Thoracic aorta (tissue), 2 donors: ENCODE data around the gene WFDC10B. TPM values are rescaled to one million over a fixed set of nuclear protein-coding genes. Genes with fewer than 3 reads are reported as not detected.

Experiments used
- ATAC-seq: fragments of 150-250 bp; one replicate; pipeline ENCODE4 v1.8.0; 2017; ENCODE audit warnings: low read depth; ENCODE audit not compliant: insufficient number of reproducible peaks, low FRiP score
- DNase-seq: peaks from one replicate; pipeline ENCODE4 v3.0.0-alpha.2; 2020; ENCODE audit warnings: low spot score
- H3K27ac ChIP-seq, 2 donors: fragments of 200-600 bp; sonication (generic); 1 replicate in 1 of 2; 2 replicates in 1 of 2; pipeline ENCODE4 v1.5.1; 2016; ENCODE audit warnings: mild to moderate bottlenecking in 2 of 2, moderate library complexity in 2 of 2
- H3K27me3 ChIP-seq: fragments of 200-600 bp; sonication (generic); replicated peaks from 2 replicates; pipeline ENCODE4 v1.6.0; 2016; ENCODE audit warnings: mild to moderate bottlenecking; ENCODE audit not compliant: insufficient read depth
- H3K36me3 ChIP-seq: fragments of 200-600 bp; sonication (generic); one replicate; pipeline ENCODE4 v1.5.1; 2016
- H3K4me1 ChIP-seq, 2 donors: fragments of 200-600 bp; sonication (generic); 1 replicate in 1 of 2; 2 replicates in 1 of 2; pipeline versions ENCODE4 v1.5.1 to v1.6.0; 2016; ENCODE audit warnings: low read depth in 2 of 2, mild to moderate bottlenecking in 1 of 2; ENCODE audit not compliant: control insufficient read depth in 1 of 2
- H3K4me3 ChIP-seq: fragments of 200-600 bp; sonication (generic); 2 replicates; pipeline ENCODE4 v1.5.1; 2016; ENCODE audit warnings: mild to moderate bottlenecking
- H3K9me3 ChIP-seq: fragments of 200-600 bp; sonication (generic); 2 replicates; pipeline ENCODE4 v1.5.1; 2016
- CTCF ChIP-seq: fragments of 200-600 bp; sonication (generic); IDR thresholded peaks from one replicate; pipeline ENCODE4 v1.5.1; 2019; ENCODE audit warnings: antibody characterized with exemption
- total RNA-seq, 2 donors: library from RNA; depleted of rRNA; stranded (reverse); fragments of >200 nt; gene quantifications; one replicate each; pipeline versions ENCODE4 v1.1.0 to v1.2.3, GENCODE V29; 2016

WFDC10B gene
- total RNA-seq, 2 donors from 2014 or later: not detected

GRCh38 chr20:45735988-45736387 lies 31.2 kb upstream of the WFDC10B start:
- TF ChIP-seq CTCF: no peak
- Histone ChIP-seq H3K4me3 (no peak overlapping the region), H3K9me3 (peaks cover 11% of the 10 kb centered on the region), H3K27ac (no peak overlapping the region), H3K4me1 (no peaks in the 10 kb centered on the region), H3K27me3 (no peaks in the 10 kb centered on the region), H3K36me3 (no peaks in the 10 kb centered on the region)
- no peak for ATAC-seq
- DNase-seq: no peak

GRCh38 chr20:45735552-45735951 lies 30.7 kb upstream of the WFDC10B start:
- H3K27me3 ChIP-seq: no peaks in the 10 kb centered on the region
- no peaks in the 10 kb centered on the region for H3K4me1 ChIP-seq
- no peak for TF ChIP-seq CTCF

GRCh38 chr20:45732199-45732598 lies 27.4 kb upstream of the WFDC10B start:
- H3K27me3 ChIP-seq: no peaks in the 10 kb centered on the region
- H3K4me3 ChIP-seq: no peak overlapping the region
- no peak overlapping the region for H3K27ac ChIP-seq
- no peaks in the 10 kb centered on the region for H3K36me3 ChIP-seq
- peaks cover 11% of the 10 kb centered on the region for H3K9me3 ChIP-seq
- DNase-seq (no peak), ATAC-seq (no peak)
- no peaks in the 10 kb centered on the region for H3K4me1 ChIP-seq
- TF ChIP-seq CTCF: no peak

More at GRCh38 chr20:45735552-45735951, 30.7 kb upstream of the WFDC10B start:
- Histone ChIP-seq H3K4me3 (no peak overlapping the region), H3K9me3 (peaks cover 11% of the 10 kb centered on the region), H3K27ac (no peak overlapping the region), H3K36me3 (no peaks in the 10 kb centered on the region)
- ATAC-seq (no peak), DNase-seq (no peak)

GRCh38 chr20:45727044-45727443 lies 22.2 kb upstream of the WFDC10B start:
- H3K36me3 ChIP-seq: no peaks in the 10 kb centered on the region
- no peak for TF ChIP-seq CTCF
- H3K4me1 ChIP-seq: no peaks in the 10 kb centered on the region
- peaks cover 5% of the 10 kb centered on the region for H3K9me3 ChIP-seq
- H3K27ac ChIP-seq: no peak overlapping the region
- no peaks in the 10 kb centered on the region for H3K27me3 ChIP-seq
- DNase-seq (no peak), ATAC-seq (no peak)
- no peak overlapping the region for H3K4me3 ChIP-seq

GRCh38 chr20:45725134-45725533 lies 20.3 kb upstream of the WFDC10B start:
- DNase-seq (no peak), ATAC-seq (no peak)
- TF ChIP-seq CTCF: no peak
- Histone ChIP-seq H3K4me1 (no peaks in the 10 kb centered on the region), H3K27ac (no peak overlapping the region), H3K4me3 (no peak overlapping the region), H3K27me3 (no peaks in the 10 kb centered on the region), H3K9me3 (no peaks in the 10 kb centered on the region), H3K36me3 (no peaks in the 10 kb centered on the region)
